Fibroblast of mammary gland (primary cell): ENCODE data around the gene UBN2.

Experiments used
- DNase-seq: peaks from one replicate; pipeline ENCODE4 v3.0.0-alpha.2; 2010; ENCODE audit warnings: low read depth
- H3K4me3 ChIP-seq: 2 replicates; pipeline ENCODE4 v1.5.1; 2011; ENCODE audit warnings: low read depth, mild to moderate bottlenecking, low read length, moderate library complexity; ENCODE audit not compliant: control insufficient read depth
- CTCF ChIP-seq: conservative IDR thresholded peaks from 2 replicates; pipeline ENCODE4 v1.5.1; 2011; ENCODE audit warnings: low read depth, low read length, inconsistent platforms; ENCODE audit not compliant: control insufficient read depth, insufficient read depth

UBN2 gene

GRCh38 chr7:139231513-139232376 lies 708 bp downstream of the UBN2 start:
- peak overlapping the region; percentile 93 for H3K4me3 ChIP-seq
- peak; percentile 47 for DNase-seq
- no peak for TF ChIP-seq CTCF

- DNase-seq: no peak
- TF ChIP-seq CTCF: no peak
- peak overlapping the region; percentile 93 for H3K4me3 ChIP-seq
These were observed 1.3 kb downstream of the UBN2 start for GRCh38 chr7:139232377-139232717.

DNA sequence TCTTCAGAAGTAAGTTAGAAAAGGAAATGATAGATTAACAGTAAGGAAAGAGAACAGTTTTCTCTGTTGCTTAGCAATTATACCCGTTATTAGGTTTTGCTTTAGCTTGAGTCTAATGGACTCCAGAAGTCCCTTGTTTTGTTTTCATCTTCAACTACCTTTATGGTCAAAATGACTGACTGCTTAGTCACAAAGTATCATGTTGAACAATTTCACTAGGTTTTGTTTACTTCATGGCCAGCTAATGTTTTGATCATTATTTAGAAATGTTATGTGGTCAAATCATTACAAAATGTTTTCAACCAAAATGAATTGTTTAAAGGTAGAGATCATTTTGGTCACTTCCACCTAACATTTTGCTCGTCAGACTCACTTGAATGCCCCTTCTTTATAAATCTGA lies 1.9 kb downstream of the UBN2 start:
- TF ChIP-seq CTCF: no peak

DNA sequence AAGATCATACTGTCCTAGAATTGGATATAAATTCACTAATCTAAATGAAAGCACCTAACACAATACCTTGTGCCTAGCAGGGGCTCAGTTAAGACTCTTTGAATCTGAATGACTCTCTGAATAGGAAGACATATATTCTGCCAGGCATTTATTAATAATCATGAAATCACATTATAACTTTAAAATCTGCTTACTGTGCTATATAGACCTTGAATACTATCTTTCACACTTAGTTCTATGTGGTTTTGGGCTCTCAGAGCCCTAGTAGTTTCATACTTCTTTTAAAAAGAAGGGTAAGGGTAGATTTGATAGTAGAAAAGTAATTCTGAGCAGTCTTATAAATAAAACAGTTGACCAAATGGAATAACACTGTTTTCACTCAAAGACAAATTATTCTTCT lies 10.2 kb downstream of the UBN2 start:
- H3K4me3 ChIP-seq: no peak overlapping the region
- no peak for DNase-seq
- no peak for TF ChIP-seq CTCF

More for the DNA sequence above, 1.9 kb downstream of the UBN2 start:
- DNase-seq: peak; percentile 68
- H3K4me3 ChIP-seq: peak overlapping the region; percentile 93

DNA sequence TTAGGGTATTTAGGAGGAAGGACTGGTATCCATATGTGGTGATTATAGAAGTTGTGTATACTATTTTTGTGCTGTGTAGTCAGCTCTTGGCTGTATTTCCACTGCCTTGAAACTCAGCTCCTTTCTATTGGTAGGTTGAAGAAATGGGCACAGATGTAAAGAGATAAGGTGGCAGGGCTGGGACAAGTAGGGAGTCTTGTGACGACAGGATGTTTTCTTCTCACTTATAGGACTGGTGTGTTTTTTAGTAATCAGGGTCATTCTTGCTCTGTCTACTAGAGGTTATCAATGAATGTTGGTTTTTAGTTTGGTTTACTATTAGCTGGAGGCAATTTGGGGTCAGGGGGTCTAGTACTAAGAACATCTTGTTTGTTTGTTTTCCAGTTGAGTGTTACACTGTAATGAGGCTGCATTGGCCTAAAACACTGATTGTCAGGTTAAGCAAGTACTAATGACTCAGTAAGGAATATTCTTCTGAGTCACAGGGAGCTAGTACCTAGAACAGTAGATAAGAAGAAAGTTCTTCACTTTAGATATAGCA lies 11.8 kb downstream of the UBN2 start:
- DNase-seq: peak; percentile 81

DNA sequence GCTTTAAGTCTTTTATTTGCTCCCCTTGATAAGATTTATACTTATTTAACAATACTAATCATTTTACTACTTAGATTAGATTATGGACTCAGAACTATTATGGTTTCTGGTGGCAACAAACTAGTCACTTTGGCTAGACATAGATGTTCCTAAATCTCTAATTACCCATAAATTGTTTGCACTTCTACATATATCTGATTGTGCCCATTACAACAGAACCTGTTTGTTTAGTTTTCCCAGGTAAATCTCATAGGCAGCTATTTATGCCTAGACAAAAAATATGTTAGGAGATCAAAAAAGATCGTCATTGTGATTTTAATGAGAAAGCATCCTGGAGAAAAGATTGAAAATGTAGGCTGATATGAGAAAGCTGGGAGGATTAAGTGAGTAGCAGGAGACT lies 14.4 kb downstream of the UBN2 start:
- TF ChIP-seq CTCF: no peak
- no peak for DNase-seq
- H3K4me3 ChIP-seq: no peak overlapping the region

More for the DNA sequence above, 11.8 kb downstream of the UBN2 start:
- H3K4me3 ChIP-seq: no peak overlapping the region
- no peak for TF ChIP-seq CTCF
